HCT116 (cell line): ENCODE results near the gene KASH5. TPM values are rescaled to one million over a fixed set of nuclear protein-coding genes. Genes with fewer than 3 reads are reported as not detected.

Experiments used
- ATAC-seq: fragments of 200-7000 bp; cut with Tn5 transposase; 2 replicates; pipeline ENCODE4 v1.9.1; 2020; ENCODE audit warnings: mild to moderate bottlenecking, moderate library complexity
- BruUV-seq: library from RNA; stranded (reverse); fragments of 400-500 nt; replicated peaks from 2 replicates; lab custom pipeline; 2021; lab: Mats Ljungman, UMichigan
- CTCF ChIA-PET: fragments of 300-600 bp; sonication (Branson Sonifier 250); formaldehyde crosslinking; loops from one replicate; lab custom pipeline; 2021; ENCODE audit warnings: antibody characterized with exemption; lab: Charles Lee
- POLR2A ChIA-PET: fragments of 300-600, 350-600 bp; sonication (Branson Sonifier 250); formaldehyde crosslinking; loops from one replicate; lab custom pipeline; 2021; ENCODE audit warnings: antibody characterized with exemption; lab: Charles Lee
- RAD21 ChIA-PET, 2 experiments: fragments of 300-600 bp; sonication (Branson Sonifier 250); formaldehyde crosslinking; loops; one replicate each; lab custom pipeline; 2023; ENCODE audit warnings: low total read pairs in 2 of 2; ENCODE audit not compliant: uncharacterized antibody in 2 of 2, unreplicated experiment in 2 of 2, low non-redundant PET in 1 of 2; lab: Charles Lee
- DNase-seq: peaks from one replicate; pipeline ENCODE4 v3.0.0-alpha.2; 2010; ENCODE audit warnings: low read depth, low spot score
- H2AFZ ChIP-seq: fragments of 200-600 bp; shearing (Covaris generic), sonication (generic); 2 replicates; pipeline ENCODE4 v1.6.1; 2017; ENCODE audit warnings: low read depth, mixed run types, mixed read lengths, antibody characterized with exemption, low read length; ENCODE audit not compliant: poor library complexity, severe bottlenecking
- H3K27ac ChIP-seq: 2 replicates; pipeline ENCODE4 v1.5.1; 2012; ENCODE audit warnings: low read depth, low read length
- H3K27me3 ChIP-seq: fragments of 200-600 bp; sonication (generic); 2 replicates; pipeline ENCODE4 v1.6.1; 2016; ENCODE audit warnings: mixed run types, low read length, mixed read lengths; ENCODE audit not compliant: insufficient read depth
- H3K36me3 ChIP-seq, 2 experiments: fragments of 200-500 bp in 1 of 2; fragments of 200-600 bp in 1 of 2; sonication (Bioruptor generic) in 1 of 2; sonication (generic) in 1 of 2; 2 replicates each; pipeline versions ENCODE4 v1.5.1 to v1.6.1; 2014 to 2016; ENCODE audit warnings: low read length in 2 of 2, inconsistent platforms in 1 of 2, mixed read lengths in 1 of 2, mixed run types in 1 of 2; ENCODE audit not compliant: insufficient read depth in 2 of 2, control insufficient read depth in 1 of 2
- H3K4me1 ChIP-seq, 2 experiments: fragments of 200-600 bp in 1 of 2; sonication (generic) in 1 of 2; 2 replicates each; pipeline versions ENCODE4 v1.5.1 to v1.6.1; 2012 to 2017; ENCODE audit warnings: low read length in 2 of 2, inconsistent platforms in 1 of 2, mild to moderate bottlenecking in 1 of 2, mixed read lengths in 1 of 2, mixed run types in 1 of 2, moderate library complexity in 1 of 2; ENCODE audit not compliant: insufficient read depth in 2 of 2, control insufficient read depth in 1 of 2
- H3K4me2 ChIP-seq: fragments of 200-600 bp; sonication (generic); 2 replicates; pipeline ENCODE4 v1.6.1; 2017; ENCODE audit warnings: mixed run types, low read length, mixed read lengths
- H3K4me3 ChIP-seq, 2 experiments: fragments of 200-600 bp in 1 of 2; sonication (generic) in 1 of 2; replicated peaks in 1 of 2; 2 replicates each; pipeline ENCODE4 v1.5.1; 2011 to 2016; ENCODE audit warnings: low read length in 2 of 2, control low read depth in 1 of 2, low read depth in 1 of 2, mild to moderate bottlenecking in 1 of 2, mixed read lengths in 1 of 2, mixed run types in 1 of 2
- H3K79me2 ChIP-seq: fragments of 200-600 bp; sonication (generic); 2 replicates; pipeline ENCODE4 v1.6.1; 2017; ENCODE audit warnings: mild to moderate bottlenecking, mixed run types, low read length, moderate library complexity, mixed read lengths; ENCODE audit not compliant: insufficient read depth
- H3K9ac ChIP-seq: fragments of 200-600 bp; sonication (generic); 2 replicates; pipeline ENCODE4 v1.6.1; 2016; ENCODE audit warnings: low read length, mixed read lengths
- H3K9me2 ChIP-seq: fragments of 200-600 bp; sonication (generic), shearing (Covaris generic); 2 replicates; pipeline ENCODE4 v1.6.1; 2017; ENCODE audit warnings: mixed run types, mild to moderate bottlenecking, moderate library complexity; ENCODE audit not compliant: insufficient read depth
- H3K9me3 ChIP-seq, 2 experiments: fragments of 200-500 bp in 1 of 2; fragments of 200-600 bp in 1 of 2; sonication (Bioruptor generic) in 1 of 2; sonication (generic) in 1 of 2; 2 replicates each; pipeline ENCODE4 v1.6.1; 2014 to 2017; ENCODE audit warnings: low read length in 2 of 2, mixed read lengths in 2 of 2, inconsistent platforms in 1 of 2, low read depth in 1 of 2, mild to moderate bottlenecking in 1 of 2, mixed run types in 1 of 2, moderate library complexity in 1 of 2; ENCODE audit not compliant: control insufficient read depth in 1 of 2, insufficient read depth in 1 of 2
- H4K20me1 ChIP-seq: fragments of 200-600 bp; sonication (generic), shearing (Covaris generic); 2 replicates; pipeline ENCODE4 v1.6.1; 2017; ENCODE audit warnings: mixed run types, mild to moderate bottlenecking, moderate library complexity; ENCODE audit not compliant: insufficient read depth
- CBX3 ChIP-seq: IDR thresholded peaks from 2 replicates; pipeline ENCODE4 v1.6.1; 2012; ENCODE audit warnings: low read depth
- CEBPB ChIP-seq: IDR thresholded peaks from 2 replicates; pipeline ENCODE4 v1.6.1; 2012; ENCODE audit warnings: low read depth
- EGR1 ChIP-seq: IDR thresholded peaks from 2 replicates; pipeline ENCODE4 v1.6.1; 2012; ENCODE audit warnings: low read depth
- EZH2phosphoT487 ChIP-seq: fragments of 200-600 bp; IDR thresholded peaks from 2 replicates; pipeline ENCODE4 v1.6.1; 2018; ENCODE audit warnings: antibody characterized with exemption, borderline replicate concordance
- RAD21 ChIP-seq: IDR thresholded peaks from 2 replicates; pipeline ENCODE4 v1.6.1; 2012; ENCODE audit warnings: low read depth, mild to moderate bottlenecking
- SRF ChIP-seq: IDR thresholded peaks from 2 replicates; pipeline ENCODE4 v1.6.1; 2012; ENCODE audit warnings: low read depth
- TCF7L2 ChIP-seq: IDR thresholded peaks from 2 replicates; pipeline ENCODE4 v1.7.0; 2011; ENCODE audit warnings: borderline replicate concordance, inconsistent platforms; ENCODE audit not compliant: insufficient read depth, insufficient read length; ENCODE audit errors: extremely low read depth
- intact Hi-C: fragments of 100-400 bp; cut with micrococcal nuclease; formaldehyde crosslinking; loops from 2 replicates; pipeline ENCODE4 v1.10.0; 2022
- total RNA-seq: library from RNA; stranded (reverse); gene quantifications from one replicate; pipeline ENCODE4 v1.2.1, GENCODE V29; 2021; ENCODE audit not compliant: unreplicated experiment
- TF ChIP-seq, protein P1 (sequence below): IDR thresholded peaks from 2 replicates; pipeline ENCODE4 v1.6.1; 2012

Gene KASH5
- total RNA-seq, 1 experiment from 2014 or later = not detected

DNA sequence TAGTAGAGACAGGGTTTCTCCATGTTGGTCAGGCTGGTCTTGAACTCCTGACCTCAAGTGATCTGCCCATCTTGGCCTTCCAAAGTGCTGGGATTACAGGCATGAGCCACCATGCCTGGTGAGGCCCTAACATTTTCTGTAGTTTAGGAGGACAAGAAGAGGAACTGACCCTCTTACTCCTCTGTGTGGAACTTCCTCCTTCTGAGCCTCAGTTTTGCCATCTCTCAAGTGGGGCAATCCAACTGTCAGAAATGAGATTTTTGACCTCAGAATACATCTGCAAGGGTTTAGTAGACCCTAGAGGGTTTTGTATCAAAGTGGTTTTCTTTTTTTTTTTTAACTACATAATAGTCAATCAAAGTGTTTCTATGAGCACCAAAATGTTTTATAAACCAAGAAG is 21.9 kb upstream of the KASH5 start:
- no peak for DNase-seq
- no TSS peak for BruUV-seq
- no peak overlapping the region for H3K4me3 ChIP-seq
- no peak overlapping the region for H2AFZ ChIP-seq
- peaks cover 8 to 13% of the 10 kb centered on the region in 2 experiments; a peak in 2 of 4 replicates for H3K9me3 ChIP-seq
- intact Hi-C loops = no loop called here
- peaks cover 3% of the 10 kb centered on the region; the same call in 1 of the 2 replicates for H3K79me2 ChIP-seq
- H4K20me1 ChIP-seq = no peaks in the 10 kb centered on the region
- H3K4me2 ChIP-seq = no peak overlapping the region
- RAD21 ChIA-PET = no interaction called here
- no peaks in the 10 kb centered on the region for H3K36me3 ChIP-seq
- H3K27me3 ChIP-seq = no peaks in the 10 kb centered on the region
- TF ChIP-seq EGR1 (no peak), SRF (no peak), EZH2phosphoT487 (no peak)
- TF ChIP-seq, protein P1, sequence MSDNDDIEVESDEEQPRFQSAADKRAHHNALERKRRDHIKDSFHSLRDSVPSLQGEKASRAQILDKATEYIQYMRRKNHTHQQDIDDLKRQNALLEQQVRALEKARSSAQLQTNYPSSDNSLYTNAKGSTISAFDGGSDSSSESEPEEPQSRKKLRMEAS = no peak
- CTCF ChIA-PET = no interaction called here
- H3K9ac ChIP-seq = no peak overlapping the region
- no peak overlapping the region for H3K27ac ChIP-seq
- peaks cover 10 to 25% of the 10 kb centered on the region in 2 experiments for H3K4me1 ChIP-seq
- POLR2A ChIA-PET = no interaction called here
- no peaks in the 10 kb centered on the region for H3K9me2 ChIP-seq
- no peak for ATAC-seq

DNA sequence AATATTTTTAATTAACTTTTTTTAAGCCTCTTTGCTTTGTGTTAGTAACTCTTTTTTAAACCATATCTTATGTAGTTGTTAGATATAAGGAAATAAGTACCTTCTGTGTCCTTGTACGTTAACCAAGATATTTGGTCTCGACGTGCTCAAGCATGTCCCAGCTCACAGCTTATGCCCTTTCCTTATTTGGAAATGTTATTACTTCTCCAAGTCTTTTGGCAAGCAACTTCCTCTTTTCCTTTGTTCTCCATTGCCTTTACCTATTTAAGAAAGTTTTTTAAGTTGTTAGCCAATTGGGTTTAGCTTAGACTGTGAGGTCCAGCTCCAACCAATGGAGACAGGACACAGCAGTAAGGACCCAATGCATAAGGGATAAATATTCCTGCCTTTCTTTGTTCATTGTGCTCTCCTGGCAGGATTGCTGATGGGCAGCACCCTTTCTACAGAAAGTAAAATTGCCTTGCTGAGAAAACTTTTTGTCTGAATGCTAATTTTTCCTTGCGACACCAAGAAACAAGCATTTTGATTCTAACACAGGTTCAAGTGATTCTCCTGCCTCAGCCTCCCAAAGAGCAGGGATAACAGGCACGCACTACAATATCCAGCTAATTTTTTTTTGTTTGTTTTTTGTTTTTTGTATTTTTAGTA is 19.2 kb upstream of the KASH5 start:
- Histone ChIP-seq H3K4me3 (no peak overlapping the region), H3K4me2 (no peak overlapping the region), H3K79me2 (no peaks in the 10 kb centered on the region), H3K4me1 (peaks cover 10% of the 10 kb centered on the region in 2 experiments), H3K9me3 (peaks cover 8 to 13% of the 10 kb centered on the region in 2 experiments; a peak in 2 of 4 replicates), H4K20me1 (no peaks in the 10 kb centered on the region), H3K9ac (no peak overlapping the region)
- ATAC-seq = no peak
- POLR2A ChIA-PET = no interaction called here
- intact Hi-C loops = no loop called here
- TF ChIP-seq RAD21 (no peak), CEBPB (no peak), CBX3 (peak; percentile 92), TCF7L2 (no peak)
- TF ChIP-seq, protein P1 = no peak
- TF ChIP-seq, all 23 proteins: peak for 1
- Histone ChIP-seq H2AFZ (no peak overlapping the region), H3K9me2 (no peaks in the 10 kb centered on the region), H3K36me3 (no peaks in the 10 kb centered on the region), H3K27ac (no peak overlapping the region), H3K27me3 (no peaks in the 10 kb centered on the region)
- ChIA-PET CTCF (no interaction called here), RAD21 (no interaction called here)
- no TSS peak for BruUV-seq
- DNase-seq = no peak
